T-helper 2 cell treated with Interferon-gamma antibody and Interleukin-4, amounts not matched to agents 5 μg/mL and 100 μg/mL, for 36 hours (primary cell): ENCODE data around the gene NCK2.

ENCODE experiments used
- DNase-seq: peaks from one replicate; pipeline ENCODE4 v3.0.0; 2021; ENCODE audit warnings: low spot score
- H3K27ac Mint-ChIP-seq: one replicate; pipeline ENCODE4 v1.8.0; 2021; ENCODE audit warnings: mild to moderate bottlenecking, mixed read lengths
- H3K27me3 Mint-ChIP-seq: one replicate; pipeline ENCODE4 v1.8.0; 2021; ENCODE audit warnings: low read depth, mixed read lengths
- H3K36me3 Mint-ChIP-seq: one replicate; pipeline ENCODE4 v1.8.0; 2021; ENCODE audit warnings: low read depth, mixed read lengths
- H3K4me1 Mint-ChIP-seq: one replicate; pipeline ENCODE4 v1.8.0; 2021; ENCODE audit warnings: low read depth, mixed read lengths
- H3K4me3 Mint-ChIP-seq: one replicate; pipeline ENCODE4 v1.8.0; 2022; ENCODE audit warnings: mild to moderate bottlenecking, moderate library complexity, mixed read lengths
- H3K9me3 Mint-ChIP-seq: one replicate; pipeline ENCODE4 v1.8.0; 2021; ENCODE audit warnings: mixed read lengths

NCK2 gene

GRCh38 chr2:105926960-105927678 lies 182.4 kb downstream of the NCK2 start:
- H3K4me1 Mint-ChIP-seq: peaks cover 34% of the 10 kb centered on the region
- DNase-seq: peak; percentile 52
- H3K36me3 Mint-ChIP-seq: peaks cover 1% of the 10 kb centered on the region
- H3K27ac Mint-ChIP-seq: peak overlapping the region; percentile 69
- H3K4me3 Mint-ChIP-seq: peak overlapping the region; percentile 55
- peaks cover 4% of the 10 kb centered on the region for H3K9me3 Mint-ChIP-seq
- H3K27me3 Mint-ChIP-seq: no peaks in the 10 kb centered on the region

DNA sequence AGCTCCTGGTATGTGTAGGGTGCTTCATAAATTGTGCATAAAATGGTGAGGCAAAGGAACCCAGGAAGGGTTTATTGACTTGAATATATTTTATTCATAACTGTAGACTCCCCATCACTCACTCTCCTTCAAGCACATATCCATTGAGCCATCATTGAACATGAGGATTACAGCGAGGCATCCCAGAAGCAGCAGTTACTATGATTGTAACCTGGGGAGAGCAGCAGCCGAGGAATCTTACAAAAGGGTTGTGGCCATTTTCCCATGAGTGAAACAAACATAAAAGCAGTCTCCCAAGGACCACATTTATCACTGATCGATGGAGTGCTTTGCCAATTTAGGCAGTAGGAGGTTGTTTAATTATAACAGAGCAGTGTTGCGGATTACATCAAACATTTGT lies 183.4 kb downstream of the NCK2 start:
- Mint-ChIP-seq H3K4me3 (no peak overlapping the region), H3K9me3 (peaks cover 3% of the 10 kb centered on the region), H3K27ac (no peak overlapping the region), H3K36me3 (no peaks in the 10 kb centered on the region), H3K27me3 (no peaks in the 10 kb centered on the region), H3K4me1 (peaks cover 34% of the 10 kb centered on the region)
- DNase-seq: no peak

DNA sequence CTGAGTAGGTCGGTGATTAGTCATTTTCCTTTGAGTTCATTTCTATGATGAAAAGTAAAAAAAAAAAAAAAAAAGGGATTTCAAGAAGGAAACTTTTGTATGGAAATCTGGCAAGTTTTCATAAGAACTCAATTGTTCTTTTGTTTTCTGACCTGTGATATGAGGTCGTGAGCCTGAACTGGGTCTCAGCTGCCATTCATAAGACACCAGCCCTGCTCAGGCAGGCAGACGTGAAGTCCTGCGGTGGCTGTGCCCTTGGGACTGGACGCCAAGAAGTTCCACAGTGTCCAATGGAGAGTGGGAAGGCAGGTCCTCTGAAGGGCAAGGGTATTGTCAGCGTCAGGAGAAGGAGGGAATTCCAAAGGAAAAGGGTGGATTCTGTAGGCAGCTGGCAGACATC lies 183.9 kb downstream of the NCK2 start:
- Mint-ChIP-seq H3K4me3 (no peak overlapping the region), H3K27ac (peak overlapping the region; percentile 15), H3K9me3 (peaks cover 5% of the 10 kb centered on the region), H3K27me3 (no peaks in the 10 kb centered on the region), H3K4me1 (peaks cover 34% of the 10 kb centered on the region), H3K36me3 (no peaks in the 10 kb centered on the region)
- no peak for DNase-seq

DNA sequence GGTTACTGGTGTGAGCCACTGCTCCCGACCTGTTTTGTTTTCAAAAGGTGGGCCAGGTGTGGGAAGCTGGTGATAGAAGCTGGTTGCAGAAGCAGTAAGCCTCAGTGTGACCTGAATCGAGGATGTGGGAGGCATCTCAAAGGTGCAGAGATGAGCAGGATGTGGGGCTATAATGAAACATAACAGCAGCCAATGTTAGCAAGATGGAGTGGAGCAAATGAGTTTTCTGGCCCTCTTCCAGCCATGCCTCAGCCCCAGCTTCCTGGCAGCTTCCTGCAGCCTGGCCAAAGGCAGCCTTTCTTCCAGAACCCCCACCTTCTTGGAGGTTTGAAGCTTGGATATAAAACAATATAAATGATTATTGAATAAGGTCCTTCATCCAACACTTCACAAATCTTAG lies 184.8 kb downstream of the NCK2 start:
- Mint-ChIP-seq H3K27me3 (no peaks in the 10 kb centered on the region), H3K4me1 (peaks cover 40% of the 10 kb centered on the region), H3K27ac (peak overlapping the region; percentile 64), H3K9me3 (peaks cover 9% of the 10 kb centered on the region), H3K4me3 (peak overlapping the region; percentile 39), H3K36me3 (no peaks in the 10 kb centered on the region)
- DNase-seq: no peak

GRCh38 chr2:105932582-105932981 lies 187.9 kb downstream of the NCK2 start:
- Mint-ChIP-seq H3K9me3 (peaks cover 9% of the 10 kb centered on the region), H3K27ac (no peak overlapping the region), H3K4me3 (no peak overlapping the region), H3K36me3 (no peaks in the 10 kb centered on the region), H3K27me3 (no peaks in the 10 kb centered on the region), H3K4me1 (peaks cover 30% of the 10 kb centered on the region)
- no peak for DNase-seq

DNA sequence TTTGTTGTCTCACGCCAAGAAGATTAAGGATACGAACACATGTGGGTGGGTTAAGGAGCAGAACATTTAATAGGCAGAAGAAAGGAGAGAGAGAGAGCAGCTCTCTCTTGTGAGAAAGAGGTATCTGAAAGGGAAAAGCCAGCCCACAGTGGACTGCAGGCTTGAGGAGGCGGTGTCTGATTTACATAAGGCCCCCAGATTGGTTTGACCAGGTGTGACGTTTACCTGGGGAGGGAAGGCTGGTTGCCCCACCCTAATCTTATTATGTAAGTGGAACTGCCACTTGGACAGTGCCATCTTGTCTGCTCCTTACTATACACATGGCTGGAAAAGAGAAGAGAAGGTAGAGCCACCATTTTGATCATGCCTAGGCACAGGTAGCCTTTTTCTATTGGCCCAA lies 189.2 kb downstream of the NCK2 start:
- H3K4me3 Mint-ChIP-seq: no peak overlapping the region

DNA sequence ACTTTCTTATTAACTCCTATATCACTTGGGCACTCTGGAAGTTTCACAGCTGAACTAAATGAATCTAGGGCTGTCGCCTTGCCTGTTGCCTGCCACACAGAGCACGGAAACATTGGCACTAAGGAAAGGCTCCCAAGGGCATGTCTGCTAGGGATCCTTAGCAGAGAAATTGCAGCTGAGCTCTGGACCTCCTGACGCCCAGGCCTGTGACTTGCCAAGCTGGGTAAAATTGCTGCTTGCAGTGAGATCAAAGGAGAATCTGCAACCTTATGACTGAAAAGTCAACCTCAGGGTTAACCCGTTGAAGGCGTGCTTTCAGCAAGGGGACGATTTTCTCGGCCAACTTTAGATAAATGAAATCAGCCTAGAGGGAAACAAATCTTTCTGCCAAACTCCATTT lies 189.8 kb downstream of the NCK2 start:
- DNase-seq: peak; percentile 32
- Mint-ChIP-seq H3K9me3 (peaks cover 18% of the 10 kb centered on the region), H3K27ac (peak overlapping the region; percentile 33), H3K36me3 (no peaks in the 10 kb centered on the region), H3K27me3 (no peaks in the 10 kb centered on the region), H3K4me3 (peak overlapping the region; percentile 33), H3K4me1 (peaks cover 15% of the 10 kb centered on the region)

More for the DNA sequence above, 189.2 kb downstream of the NCK2 start:
- Mint-ChIP-seq H3K9me3 (peaks cover 16% of the 10 kb centered on the region), H3K27ac (no peak overlapping the region), H3K36me3 (no peaks in the 10 kb centered on the region), H3K27me3 (no peaks in the 10 kb centered on the region), H3K4me1 (peaks cover 18% of the 10 kb centered on the region)
- DNase-seq: no peak

DNA sequence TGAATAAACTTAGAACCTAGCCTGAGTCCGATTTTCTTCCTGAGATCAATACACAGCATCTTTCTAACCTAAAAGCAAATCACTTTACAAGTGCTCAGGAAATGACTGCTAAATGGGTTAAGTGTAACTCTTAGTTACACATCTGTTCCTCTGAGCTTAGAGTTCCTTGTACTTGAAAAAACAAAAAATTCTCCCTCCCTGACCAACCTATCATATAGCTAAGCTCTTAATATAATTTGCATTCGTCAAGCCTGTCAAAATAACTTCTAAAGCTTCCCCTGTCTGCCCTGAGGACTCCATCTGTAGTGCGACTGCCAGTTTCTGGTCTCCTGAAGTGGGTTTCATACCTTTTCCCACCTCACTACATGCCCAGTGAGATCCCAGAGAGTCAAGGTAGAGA lies 190.4 kb downstream of the NCK2 start:
- no peaks in the 10 kb centered on the region for H3K27me3 Mint-ChIP-seq

GRCh38 chr2:105936954-105937353 lies 192.2 kb downstream of the NCK2 start:
- H3K4me1 Mint-ChIP-seq: peaks cover 11% of the 10 kb centered on the region
- DNase-seq: no peak

More for the DNA sequence above, 190.4 kb downstream of the NCK2 start:
- H3K36me3 Mint-ChIP-seq: no peaks in the 10 kb centered on the region
- no peak overlapping the region for H3K27ac Mint-ChIP-seq
- peaks cover 13% of the 10 kb centered on the region for H3K4me1 Mint-ChIP-seq
- H3K4me3 Mint-ChIP-seq: no peak overlapping the region
- H3K9me3 Mint-ChIP-seq: peaks cover 21% of the 10 kb centered on the region
- no peak for DNase-seq

GRCh38 chr2:105937498-105938097 lies 192.9 kb downstream of the NCK2 start:
- Mint-ChIP-seq H3K27ac (no peak overlapping the region), H3K36me3 (no peaks in the 10 kb centered on the region), H3K9me3 (peaks cover 19% of the 10 kb centered on the region), H3K4me3 (no peak overlapping the region), H3K27me3 (no peaks in the 10 kb centered on the region), H3K4me1 (peaks cover 11% of the 10 kb centered on the region)
- DNase-seq: no peak

More at GRCh38 chr2:105936954-105937353, 192.2 kb downstream of the NCK2 start:
- Mint-ChIP-seq H3K4me3 (no peak overlapping the region), H3K9me3 (peaks cover 21% of the 10 kb centered on the region), H3K27ac (no peak overlapping the region), H3K36me3 (no peaks in the 10 kb centered on the region), H3K27me3 (no peaks in the 10 kb centered on the region)
